ENCODE measurements around the gene HOMER3. TPM values are rescaled to one million over a fixed set of nuclear protein-coding genes. Genes with fewer than 3 reads are reported as not detected.

The HOMER3 gene
- total RNA-seq, 4 donors from 2014 or later = 86.2 to 202 (median 113) TPM

- DNase-seq = no peak
- TF ChIP-seq POLR2A (IDR thresholded peaks at IDR 0.05) = no peak
- TF ChIP-seq CTCF (IDR thresholded peaks at IDR 0.05 in 4 of 5, conservative IDR thresholded peaks at IDR 0.05 in 1 of 5) = no peak
- ATAC-seq = no peak
- no peaks in the 10 kb centered on the region for H3K36me3 ChIP-seq
- H3K27me3 ChIP-seq = no peaks in the 10 kb centered on the region
- H3K27ac ChIP-seq = no peak overlapping the region
- in situ Hi-C loops (cut with MboI; ENCODE audit: low sequenced_read_pairs in 4 of 4) = no loop called here
- H3K4me1 ChIP-seq = peaks cover 0 to 3% of the 10 kb centered on the region in 2 donors
- H3K4me3 ChIP-seq = no peak overlapping the region
- intact Hi-C loops (cut with DNase I; ENCODE audit: low total_unique reads) = no loop called here
- H3K9me3 ChIP-seq = no peaks in the 10 kb centered on the region
Measured at GRCh38 chr19:18951721-18952281, 10.8 kb upstream of the HOMER3 start.

GRCh38 chr19:18949858-18950257 lies 8.8 kb upstream of the HOMER3 start:
- Histone ChIP-seq H3K4me3 (no peak overlapping the region), H3K9me3 (no peaks in the 10 kb centered on the region), H3K4me1 (peaks cover 0 to 3% of the 10 kb centered on the region in 2 donors), H3K36me3 (no peaks in the 10 kb centered on the region), H3K27ac (no peak overlapping the region), H3K27me3 (no peaks in the 10 kb centered on the region)
- no peak for TF ChIP-seq CTCF (IDR thresholded peaks at IDR 0.05 in 4 of 5, conservative IDR thresholded peaks at IDR 0.05 in 1 of 5)
- TF ChIP-seq POLR2A (IDR thresholded peaks at IDR 0.05) = no peak
- in situ Hi-C loops (cut with MboI; ENCODE audit: low sequenced_read_pairs in 4 of 4) = no loop called here
- ATAC-seq = no peak
- intact Hi-C loops (cut with DNase I; ENCODE audit: low total_unique reads) = no loop called here
- no peak for DNase-seq

GRCh38 chr19:18948976-18949356 lies 7.9 kb upstream of the HOMER3 start:
- Histone ChIP-seq H3K4me3 (no peak overlapping the region), H3K27me3 (no peaks in the 10 kb centered on the region), H3K36me3 (no peaks in the 10 kb centered on the region), H3K4me1 (peaks cover 0 to 3% of the 10 kb centered on the region in 2 donors), H3K27ac (no peak overlapping the region), H3K9me3 (no peaks in the 10 kb centered on the region)
- TF ChIP-seq CTCF (IDR thresholded peaks at IDR 0.05 in 4 of 5, conservative IDR thresholded peaks at IDR 0.05 in 1 of 5) (no peak), POLR2A (IDR thresholded peaks at IDR 0.05) (no peak)
- ATAC-seq = no peak
- intact Hi-C loops (cut with DNase I; ENCODE audit: low total_unique reads) = no loop called here
- in situ Hi-C loops (cut with MboI; ENCODE audit: low sequenced_read_pairs in 4 of 4) = no loop called here
- no peak for DNase-seq

GRCh38 chr19:18948075-18948975 lies 7.3 kb upstream of the HOMER3 start:
- Histone ChIP-seq H3K9me3 (no peaks in the 10 kb centered on the region), H3K4me3 (no peak overlapping the region), H3K27ac (no peak overlapping the region), H3K36me3 (no peaks in the 10 kb centered on the region), H3K4me1 (peaks cover 0 to 3% of the 10 kb centered on the region in 2 donors), H3K27me3 (no peaks in the 10 kb centered on the region)
- intact Hi-C loops (cut with DNase I; ENCODE audit: low total_unique reads) (no loop called here), in situ Hi-C loops (cut with MboI; ENCODE audit: low sequenced_read_pairs in 4 of 4) (no loop called here)
- no peak for DNase-seq
- ATAC-seq = no peak
- TF ChIP-seq CTCF (IDR thresholded peaks at IDR 0.05 in 4 of 5, conservative IDR thresholded peaks at IDR 0.05 in 1 of 5) = no peak
